Activated naive CD8-positive, alpha-beta T cell treated with anti-CD3 and anti-CD28 coated beads, Interleukin-2, amount 50 U/mL, for 16 hours (primary cell): ENCODE results near the gene MUC5AC.
"Not testable (repeated sequence)": the region's sequence is repeated elsewhere in the genome, so short reads cannot be mapped to it uniquely, and the experiment has no call there.

Experiments
- DNase-seq: peaks from one replicate; pipeline ENCODE4 v3.0.0-alpha.2; 2020; ENCODE audit warnings: low read depth, low spot score

The MUC5AC gene

GRCh38 chr11:1235901-1236315, 78.2 kb downstream of the MUC5AC start:
- no peak for DNase-seq

- no peak for DNase-seq
Observed at GRCh38 chr11:1236316-1237127, 78.8 kb downstream of the MUC5AC start.

- DNase-seq: no peak
Observed at GRCh38 chr11:1237128-1237580, 79.4 kb downstream of the MUC5AC start.

GRCh38 chr11:1237851-1238250, 80.1 kb downstream of the MUC5AC start:
- DNase-seq: no peak

GRCh38 chr11:1238767-1239595, 81.2 kb downstream of the MUC5AC start:
- no peak for DNase-seq

GRCh38 chr11:1239596-1240205, 81.9 kb downstream of the MUC5AC start:
- DNase-seq: no peak

GRCh38 chr11:1240771-1241170, 83.0 kb downstream of the MUC5AC start:
- no peak for DNase-seq

GRCh38 chr11:1241706-1242105, 84.0 kb downstream of the MUC5AC start:
- DNase-seq: no peak

- DNase-seq: no peak
Observed at GRCh38 chr11:1242289-1242688, 84.5 kb downstream of the MUC5AC start.

GRCh38 chr11:1242751-1243150, 85.0 kb downstream of the MUC5AC start:
- not testable (repeated sequence) for DNase-seq

GRCh38 chr11:1243521-1243920, 85.8 kb downstream of the MUC5AC start:
- not testable (repeated sequence) for DNase-seq

GRCh38 chr11:1244557-1244956, 86.8 kb downstream of the MUC5AC start:
- not testable (repeated sequence) for DNase-seq

GRCh38 chr11:1245717-1246116, 88.0 kb downstream of the MUC5AC start:
- not testable (repeated sequence) for DNase-seq

- DNase-seq: not testable (repeated sequence)
Observed at GRCh38 chr11:1246301-1246700, 88.5 kb downstream of the MUC5AC start.

GRCh38 chr11:1247026-1247425, 89.3 kb downstream of the MUC5AC start:
- DNase-seq: not testable (repeated sequence)

- not testable (repeated sequence) for DNase-seq
Observed at GRCh38 chr11:1248951-1249350, 91.2 kb downstream of the MUC5AC start.

- DNase-seq: not testable (repeated sequence)
Observed at GRCh38 chr11:1250411-1250810, 92.7 kb downstream of the MUC5AC start.
